Fibroblast of pulmonary artery (primary cell): ENCODE measurements around the gene TECPR2.
A peak's percentile ranks its signal among the peaks of the same experiment; 100 is the strongest.

Experiments used
- DNase-seq: peaks from one replicate; pipeline ENCODE4 v3.0.0-alpha.2; 2010; ENCODE audit warnings: low read depth
- H3K4me3 ChIP-seq: replicated peaks from 2 replicates; pipeline ENCODE4 v1.5.1; 2011; ENCODE audit warnings: low read depth, mild to moderate bottlenecking, control low read depth, low read length, moderate library complexity
- CTCF ChIP-seq: IDR thresholded peaks from 2 replicates; pipeline ENCODE4 v1.5.1; 2011; ENCODE audit warnings: mild to moderate bottlenecking, control low read depth, low read length, inconsistent platforms; ENCODE audit errors: missing control alignments

Gene TECPR2

GRCh38 chr14:102360388-102360787 lies 2.4 kb upstream of the TECPR2 start:
- no peak for TF ChIP-seq CTCF
- no peak for DNase-seq
- H3K4me3 ChIP-seq: no peak overlapping the region

- TF ChIP-seq CTCF: no peak
- H3K4me3 ChIP-seq: peak overlapping the region; percentile 90
- peak; percentile 16 for DNase-seq
Measured at GRCh38 chr14:102362084-102362483, 657 bp upstream of the TECPR2 start.

GRCh38 chr14:102363182-102363943 lies 622 bp downstream of the TECPR2 start:
- TF ChIP-seq CTCF: no peak
- peak overlapping the region; percentile 90 for H3K4me3 ChIP-seq
- DNase-seq: peak; percentile 27

- peak; percentile 18 for DNase-seq
- TF ChIP-seq CTCF: no peak
- no peak overlapping the region for H3K4me3 ChIP-seq
Measured at GRCh38 chr14:102370305-102370809, 7.6 kb downstream of the TECPR2 start.

GRCh38 chr14:102371361-102371760 lies 8.6 kb downstream of the TECPR2 start:
- TF ChIP-seq CTCF: no peak
- DNase-seq: no peak
- H3K4me3 ChIP-seq: no peak overlapping the region

GRCh38 chr14:102373110-102373509 lies 10.4 kb downstream of the TECPR2 start:
- TF ChIP-seq CTCF: no peak
- no peak for DNase-seq
- no peak overlapping the region for H3K4me3 ChIP-seq

- H3K4me3 ChIP-seq: no peak overlapping the region
- TF ChIP-seq CTCF: no peak
- no peak for DNase-seq
Measured at GRCh38 chr14:102374264-102374663, 11.5 kb downstream of the TECPR2 start.
